Activated T-cell treated with anti-CD3 and anti-CD28 coated beads, Interleukin-2, amount 50 U/mL, for 72 hours (primary cell): ENCODE data around the gene SEMA3A. TPM values are rescaled to one million over a fixed set of nuclear protein-coding genes. Genes with fewer than 3 reads are reported as not detected.
"Not testable (repeated sequence)": the region's sequence is repeated elsewhere in the genome, so short reads cannot be mapped to it uniquely, and the experiment has no call there.

Experiments used
- ATAC-seq, 2 donors: fragments of 150-1000 bp; cut with Tn5 transposase; replicated peaks in 1 of 2; 2 replicates each; pipeline ENCODE4 v1.10.0; 2021; ENCODE audit warnings: moderate library complexity in 2 of 2, mild to moderate bottlenecking in 1 of 2
- DNase-seq, 2 donors: peaks; one replicate each; pipeline ENCODE4 v3.0.0; 2021 to 2022; ENCODE audit warnings: mixed read lengths in 1 of 2
- H3K27ac Mint-ChIP-seq: one replicate; pipeline ENCODE4 v1.8.0; 2022; ENCODE audit warnings: mild to moderate bottlenecking, moderate library complexity, mixed read lengths
- H3K27me3 Mint-ChIP-seq: one replicate; pipeline ENCODE4 v1.8.0; 2022; ENCODE audit warnings: low read depth, mixed read lengths
- H3K36me3 Mint-ChIP-seq, 2 donors: one replicate each; pipeline ENCODE4 v1.8.0; 2022; ENCODE audit warnings: mixed read lengths in 2 of 2, mild to moderate bottlenecking in 1 of 2; ENCODE audit not compliant: insufficient read depth in 2 of 2
- H3K4me1 Mint-ChIP-seq: one replicate; pipeline ENCODE4 v1.8.0; 2022; ENCODE audit warnings: low read depth, mixed read lengths
- H3K4me3 Mint-ChIP-seq, 2 donors: one replicate each; pipeline ENCODE4 v1.8.0; 2022; ENCODE audit warnings: mild to moderate bottlenecking in 2 of 2, mixed read lengths in 2 of 2, moderate library complexity in 2 of 2
- H3K9me3 Mint-ChIP-seq, 2 donors: one replicate each; pipeline ENCODE4 v1.8.0; 2022; ENCODE audit warnings: mixed read lengths in 2 of 2
- total RNA-seq, 2 donors: library from RNA; stranded (reverse); gene quantifications; one replicate each; pipeline ENCODE4 v1.2.3, GENCODE V29; 2022

Gene SEMA3A
- total RNA-seq, 2 donors from 2014 or later, result 0.62 to 0.63 TPM

GRCh38 chr7:84162125-84162524 lies 32.5 kb downstream of the SEMA3A start:
- H3K4me1 Mint-ChIP-seq, result no peaks in the 10 kb centered on the region
- H3K36me3 Mint-ChIP-seq, result no peaks in the 10 kb centered on the region
- ATAC-seq (no peak), DNase-seq (no peak)
- H3K9me3 Mint-ChIP-seq, result no peaks in the 10 kb centered on the region
- no peak overlapping the region for H3K27ac Mint-ChIP-seq
- H3K4me3 Mint-ChIP-seq, result no peak overlapping the region
- no peaks in the 10 kb centered on the region for H3K27me3 Mint-ChIP-seq

- H3K36me3 Mint-ChIP-seq, result no peaks in the 10 kb centered on the region
- H3K9me3 Mint-ChIP-seq, result no peaks in the 10 kb centered on the region
- no peak for ATAC-seq
- no peak for DNase-seq
- no peaks in the 10 kb centered on the region for H3K4me1 Mint-ChIP-seq
- H3K4me3 Mint-ChIP-seq, result no peak overlapping the region
- H3K27me3 Mint-ChIP-seq, result no peaks in the 10 kb centered on the region
- H3K27ac Mint-ChIP-seq, result no peak overlapping the region
These were observed 33.2 kb downstream of the SEMA3A start for GRCh38 chr7:84161398-84161797.

- Mint-ChIP-seq H3K27me3 (no peaks in the 10 kb centered on the region), H3K36me3 (no peaks in the 10 kb centered on the region), H3K9me3 (no peaks in the 10 kb centered on the region), H3K4me1 (no peaks in the 10 kb centered on the region), H3K27ac (no peak overlapping the region), H3K4me3 (no peak overlapping the region)
- no peak for ATAC-seq
- DNase-seq, result no peak
These were observed 35.2 kb downstream of the SEMA3A start for GRCh38 chr7:84159435-84159834.

- no peak overlapping the region for H3K4me3 Mint-ChIP-seq
- H3K36me3 Mint-ChIP-seq, result no peaks in the 10 kb centered on the region
- ATAC-seq (no peak), DNase-seq (no peak)
- H3K27ac Mint-ChIP-seq, result no peak overlapping the region
- H3K4me1 Mint-ChIP-seq, result no peaks in the 10 kb centered on the region
- H3K9me3 Mint-ChIP-seq, result no peaks in the 10 kb centered on the region
- H3K27me3 Mint-ChIP-seq, result no peaks in the 10 kb centered on the region
These were observed 37.4 kb downstream of the SEMA3A start for GRCh38 chr7:84157171-84157570.

GRCh38 chr7:84154991-84155781 lies 39.4 kb downstream of the SEMA3A start:
- no peak overlapping the region for H3K27ac Mint-ChIP-seq
- no peaks in the 10 kb centered on the region for H3K27me3 Mint-ChIP-seq
- H3K4me3 Mint-ChIP-seq, result no peak overlapping the region
- no peaks in the 10 kb centered on the region for H3K4me1 Mint-ChIP-seq
- no peaks in the 10 kb centered on the region for H3K9me3 Mint-ChIP-seq
- ATAC-seq (no peak), DNase-seq (no peak)
- no peaks in the 10 kb centered on the region for H3K36me3 Mint-ChIP-seq

- Mint-ChIP-seq H3K27me3 (no peaks in the 10 kb centered on the region), H3K9me3 (no peaks in the 10 kb centered on the region), H3K27ac (no peak overlapping the region), H3K4me3 (no peak overlapping the region), H3K36me3 (no peaks in the 10 kb centered on the region), H3K4me1 (no peaks in the 10 kb centered on the region)
- no peak for DNase-seq
- ATAC-seq, result no peak
These were observed 41.6 kb downstream of the SEMA3A start for GRCh38 chr7:84152995-84153394.

- not testable (repeated sequence) for H3K36me3 Mint-ChIP-seq, H3K27me3 Mint-ChIP-seq, ATAC-seq, H3K4me3 Mint-ChIP-seq, H3K4me1 Mint-ChIP-seq, H3K9me3 Mint-ChIP-seq, DNase-seq, H3K27ac Mint-ChIP-seq
These were observed 44.2 kb downstream of the SEMA3A start for GRCh38 chr7:84150370-84150769.

- Mint-ChIP-seq H3K4me1 (no peaks in the 10 kb centered on the region), H3K27ac (no peak overlapping the region), H3K36me3 (no peaks in the 10 kb centered on the region), H3K4me3 (no peak overlapping the region), H3K9me3 (no peaks in the 10 kb centered on the region), H3K27me3 (no peaks in the 10 kb centered on the region)
- DNase-seq (no peak), ATAC-seq (no peak)
These were observed 45.0 kb downstream of the SEMA3A start for GRCh38 chr7:84149573-84149972.

GRCh38 chr7:84145892-84146291 lies 48.7 kb downstream of the SEMA3A start:
- Mint-ChIP-seq H3K9me3 (peaks cover 3 to 6% of the 10 kb centered on the region in 2 donors), H3K36me3 (no peaks in the 10 kb centered on the region), H3K27ac (no peak overlapping the region), H3K27me3 (no peaks in the 10 kb centered on the region), H3K4me1 (no peaks in the 10 kb centered on the region), H3K4me3 (no peak overlapping the region)
- DNase-seq, result no peak
- ATAC-seq, result no peak

- no peaks in the 10 kb centered on the region for H3K27me3 Mint-ChIP-seq
- H3K9me3 Mint-ChIP-seq, result peaks cover 3 to 6% of the 10 kb centered on the region in 2 donors
- no peak for ATAC-seq
- no peaks in the 10 kb centered on the region for H3K36me3 Mint-ChIP-seq
- H3K27ac Mint-ChIP-seq, result no peak overlapping the region
- H3K4me3 Mint-ChIP-seq, result no peak overlapping the region
- DNase-seq, result no peak
- no peaks in the 10 kb centered on the region for H3K4me1 Mint-ChIP-seq
These were observed 49.7 kb downstream of the SEMA3A start for GRCh38 chr7:84144935-84145334.

- no peaks in the 10 kb centered on the region for H3K4me1 Mint-ChIP-seq
- H3K36me3 Mint-ChIP-seq, result no peaks in the 10 kb centered on the region
- ATAC-seq (no peak), DNase-seq (no peak)
- H3K27me3 Mint-ChIP-seq, result no peaks in the 10 kb centered on the region
- no peak overlapping the region for H3K27ac Mint-ChIP-seq
- no peak overlapping the region for H3K4me3 Mint-ChIP-seq
- peaks cover 3 to 6% of the 10 kb centered on the region in 2 donors for H3K9me3 Mint-ChIP-seq
These were observed 50.1 kb downstream of the SEMA3A start for GRCh38 chr7:84144480-84144879.

- DNase-seq (no peak), ATAC-seq (no peak)
- peaks cover 3 to 6% of the 10 kb centered on the region in 2 donors for H3K9me3 Mint-ChIP-seq
- H3K36me3 Mint-ChIP-seq, result no peaks in the 10 kb centered on the region
- no peak overlapping the region for H3K4me3 Mint-ChIP-seq
- H3K27ac Mint-ChIP-seq, result no peak overlapping the region
- H3K27me3 Mint-ChIP-seq, result no peaks in the 10 kb centered on the region
- H3K4me1 Mint-ChIP-seq, result no peaks in the 10 kb centered on the region
These were observed 51.9 kb downstream of the SEMA3A start for GRCh38 chr7:84142726-84143125.

- ATAC-seq, result no peak
- H3K27me3 Mint-ChIP-seq, result no peaks in the 10 kb centered on the region
- no peaks in the 10 kb centered on the region for H3K4me1 Mint-ChIP-seq
- no peak for DNase-seq
- H3K9me3 Mint-ChIP-seq, result peaks cover 3 to 6% of the 10 kb centered on the region in 2 donors
- H3K27ac Mint-ChIP-seq, result no peak overlapping the region
- H3K4me3 Mint-ChIP-seq, result no peak overlapping the region
- H3K36me3 Mint-ChIP-seq, result no peaks in the 10 kb centered on the region
These were observed 54.4 kb downstream of the SEMA3A start for GRCh38 chr7:84139986-84140729.
